ENCODE data around the gene DDIT3. TPM values are rescaled to one million over a fixed set of nuclear protein-coding genes. Genes with fewer than 3 reads are reported as not detected.

Gene DDIT3
- total RNA-seq, 1 experiment from 2014 or later: 84.7 TPM

DNA sequence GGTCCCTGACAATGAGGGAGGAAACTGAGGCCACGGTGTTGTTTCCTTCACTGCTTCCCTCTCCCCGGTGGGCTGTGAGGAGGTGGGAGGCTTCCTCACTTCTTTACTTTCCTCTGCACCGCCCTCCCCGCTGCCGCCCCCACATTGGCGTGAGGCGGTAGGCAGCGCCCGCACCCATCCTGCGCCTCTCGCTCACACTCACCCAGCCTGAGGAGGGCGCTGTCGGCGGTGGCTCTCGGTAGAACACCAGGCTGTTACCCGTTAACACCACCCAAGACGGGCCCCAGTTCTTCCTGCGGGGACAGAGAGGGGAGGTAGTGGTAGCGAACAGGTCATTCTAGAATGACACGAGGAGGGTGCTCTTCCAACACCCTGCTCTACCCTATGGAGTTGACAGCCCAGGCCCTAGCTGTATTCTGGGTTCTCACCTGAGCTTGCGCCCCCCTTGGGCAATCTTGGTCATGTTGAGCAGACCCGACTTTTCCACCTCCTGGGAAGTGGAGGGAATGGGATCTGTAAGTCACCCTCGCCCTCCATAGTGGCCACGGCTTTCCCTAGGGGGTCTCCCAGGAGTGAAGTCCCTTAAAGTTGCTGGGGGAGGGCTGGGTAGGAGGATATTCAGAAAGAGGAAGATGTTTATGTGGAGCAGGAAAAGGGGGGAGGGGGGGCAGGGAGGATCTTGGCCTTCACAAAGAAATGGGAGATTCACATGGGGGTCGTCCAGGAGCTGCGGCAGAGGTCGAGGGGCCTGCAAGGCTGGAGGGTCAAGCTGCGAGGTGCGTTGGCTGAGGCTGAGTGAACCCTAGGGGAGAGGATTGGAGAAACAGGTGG, 43.9 kb downstream of the DDIT3 start:
- H3K27me3 ChIP-seq (ENCODE audit: insufficient read depth, low read length): peaks cover 24% of the 10 kb centered on the region
- no peaks in the 10 kb centered on the region for H3K36me3 ChIP-seq (ENCODE audit: control insufficient read depth in 1 of 2, insufficient read depth in 2 of 2, low read length in 2 of 2)
- H3K9me3 ChIP-seq (ENCODE audit: control insufficient read depth in 1 of 2, insufficient read depth in 1 of 2, low read depth in 1 of 2, low read length in 2 of 2): no peaks in the 10 kb centered on the region
- no peak for DNase-seq (ENCODE audit: low read depth, low spot score)
- no peak overlapping the region for H3K27ac ChIP-seq (ENCODE audit: low read depth, low read length)
- no peaks in the 10 kb centered on the region for H3K9me2 ChIP-seq (ENCODE audit: insufficient read depth)
- ChIA-PET CTCF (interaction anchor here (1.1 kb wide), 2 partner anchors 17 to 21 kb away, joined by 3 read pairs; partner anchors contain the start of genes GLI1 and INHBE), POLR2A (no interaction called here), RAD21 (ENCODE audit: low non-redundant PET in 1 of 2, low total read pairs in 2 of 2, uncharacterized antibody in 2 of 2, unreplicated experiment in 2 of 2) (no interaction called here)
- no peak overlapping the region for H3K4me3 ChIP-seq (replicated peaks in 1 of 2; ENCODE audit: low read depth in 1 of 2, low read length in 2 of 2)
- H3K9ac ChIP-seq (ENCODE audit: low read length): no peak overlapping the region
- no peak for ATAC-seq
- TF ChIP-seq, protein P1, sequence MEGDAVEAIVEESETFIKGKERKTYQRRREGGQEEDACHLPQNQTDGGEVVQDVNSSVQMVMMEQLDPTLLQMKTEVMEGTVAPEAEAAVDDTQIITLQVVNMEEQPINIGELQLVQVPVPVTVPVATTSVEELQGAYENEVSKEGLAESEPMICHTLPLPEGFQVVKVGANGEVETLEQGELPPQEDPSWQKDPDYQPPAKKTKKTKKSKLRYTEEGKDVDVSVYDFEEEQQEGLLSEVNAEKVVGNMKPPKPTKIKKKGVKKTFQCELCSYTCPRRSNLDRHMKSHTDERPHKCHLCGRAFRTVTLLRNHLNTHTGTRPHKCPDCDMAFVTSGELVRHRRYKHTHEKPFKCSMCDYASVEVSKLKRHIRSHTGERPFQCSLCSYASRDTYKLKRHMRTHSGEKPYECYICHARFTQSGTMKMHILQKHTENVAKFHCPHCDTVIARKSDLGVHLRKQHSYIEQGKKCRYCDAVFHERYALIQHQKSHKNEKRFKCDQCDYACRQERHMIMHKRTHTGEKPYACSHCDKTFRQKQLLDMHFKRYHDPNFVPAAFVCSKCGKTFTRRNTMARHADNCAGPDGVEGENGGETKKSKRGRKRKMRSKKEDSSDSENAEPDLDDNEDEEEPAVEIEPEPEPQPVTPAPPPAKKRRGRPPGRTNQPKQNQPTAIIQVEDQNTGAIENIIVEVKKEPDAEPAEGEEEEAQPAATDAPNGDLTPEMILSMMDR (IDR thresholded peaks at IDR 0.05 in 2 of 3, conservative IDR thresholded peaks at IDR 0.05 in 1 of 3; ENCODE audit: borderline replicate concordance in 1 of 3, insufficient read depth in 1 of 3, low read depth in 2 of 3, low read length in 2 of 3): peak in 2 of 3 experiments; percentile 4 to 31; a peak in 2 of 6 replicates
- TF ChIP-seq POLR2AphosphoS5 (IDR thresholded peaks at IDR 0.05; ENCODE audit: low read depth, low read length): no peak
- BruUV-seq (replicated peaks): no TSS peak
- no peak overlapping the region for H3K4me2 ChIP-seq (ENCODE audit: low read length)
- H2AFZ ChIP-seq (ENCODE audit: low read depth, low read length, poor library complexity, severe bottlenecking): no peak overlapping the region
- H3K4me1 ChIP-seq (ENCODE audit: control insufficient read depth in 1 of 2, insufficient read depth in 2 of 2, low read length in 2 of 2): peaks cover 0 to 16% of the 10 kb centered on the region in 2 experiments; a peak in 2 of 4 replicates
- H3K79me2 ChIP-seq (ENCODE audit: insufficient read depth, low read length): no peaks in the 10 kb centered on the region
- intact Hi-C loops (cut with micrococcal nuclease): no loop called here
- H4K20me1 ChIP-seq (ENCODE audit: insufficient read depth): no peaks in the 10 kb centered on the region

Data from HCT116 (cell line).